HG02759 (cell line): ENCODE data around the gene DUOXA1.
"Not testable (repeated sequence)": the region's sequence is repeated elsewhere in the genome, so short reads cannot be mapped to it uniquely, and the experiment has no call there.

ENCODE experiments used
- ATAC-seq: cut with Tn5 transposase; IDR thresholded peaks from one replicate; pipeline ENCODE4 v1.9.1; 2021; ENCODE audit warnings: mild to moderate bottlenecking, moderate library complexity; ENCODE audit not compliant: unreplicated experiment

Gene DUOXA1

GRCh38 chr15:45151998-45152828 is 22.5 kb upstream of the DUOXA1 start:
- ATAC-seq = no peak

- ATAC-seq = no peak
Measured at GRCh38 chr15:45150997-45151396, 21.3 kb upstream of the DUOXA1 start.

- ATAC-seq = no peak
Measured at GRCh38 chr15:45150481-45150880, 20.8 kb upstream of the DUOXA1 start.

- no peak for ATAC-seq
Measured at GRCh38 chr15:45149060-45149459, 19.4 kb upstream of the DUOXA1 start.

- no peak for ATAC-seq
Measured at GRCh38 chr15:45148076-45149059, 18.7 kb upstream of the DUOXA1 start.

GRCh38 chr15:45147606-45148005 is 17.9 kb upstream of the DUOXA1 start:
- no peak for ATAC-seq

GRCh38 chr15:45146405-45146804 is 16.7 kb upstream of the DUOXA1 start:
- no peak for ATAC-seq

GRCh38 chr15:45144775-45145174 is 15.1 kb upstream of the DUOXA1 start:
- no peak for ATAC-seq

GRCh38 chr15:45143946-45144345 is 14.3 kb upstream of the DUOXA1 start:
- no peak for ATAC-seq

GRCh38 chr15:45143056-45143455 is 13.4 kb upstream of the DUOXA1 start:
- no peak for ATAC-seq

- ATAC-seq = no peak
Measured at GRCh38 chr15:45141386-45141785, 11.7 kb upstream of the DUOXA1 start.

GRCh38 chr15:45140557-45141250 is 11.0 kb upstream of the DUOXA1 start:
- no peak for ATAC-seq

- no peak for ATAC-seq
Measured at GRCh38 chr15:45139770-45140169, 10.1 kb upstream of the DUOXA1 start.

- no peak for ATAC-seq
Measured at GRCh38 chr15:45138814-45139765, 9.4 kb upstream of the DUOXA1 start.

- ATAC-seq = no peak
Measured at GRCh38 chr15:45137703-45138102, 8.0 kb upstream of the DUOXA1 start.

GRCh38 chr15:45136378-45136764 is 6.7 kb upstream of the DUOXA1 start:
- ATAC-seq = no peak

GRCh38 chr15:45135705-45136377 is 6.2 kb upstream of the DUOXA1 start:
- not testable (repeated sequence) for ATAC-seq

GRCh38 chr15:45134682-45135604 is 5.3 kb upstream of the DUOXA1 start:
- no peak for ATAC-seq
